ENCODE data around the gene IGFLR1.

The IGFLR1 gene

GRCh38 chr19:35755550-35756376, 13.5 kb upstream of the IGFLR1 start:
- no peak for DNase-seq

GRCh38 chr19:35755131-35755549, 12.9 kb upstream of the IGFLR1 start:
- no peak for DNase-seq

- DNase-seq, result no peak
Measured at GRCh38 chr19:35754370-35755130, 12.3 kb upstream of the IGFLR1 start.

- no peak for DNase-seq
Measured at GRCh38 chr19:35753634-35754369, 11.6 kb upstream of the IGFLR1 start.

GRCh38 chr19:35752746-35753350, 10.6 kb upstream of the IGFLR1 start:
- no peak for DNase-seq

- no peak for DNase-seq
Measured at GRCh38 chr19:35751839-35752745, 9.8 kb upstream of the IGFLR1 start.

GRCh38 chr19:35750167-35750566, 7.9 kb upstream of the IGFLR1 start:
- no peak for DNase-seq

- peak; percentile 92 for DNase-seq
Measured at GRCh38 chr19:35748106-35749020, 6.1 kb upstream of the IGFLR1 start, which contains the start of gene LIN37. Gene LIN37, plus strand, starts transcription at chr19:35748576. Its CDS starts 149 bp downstream, at chr19:35748725.

GRCh38 chr19:35746531-35746930, 4.3 kb upstream of the IGFLR1 start:
- DNase-seq, result no peak

- DNase-seq, result no peak
Measured at GRCh38 chr19:35746087-35746462, 3.8 kb upstream of the IGFLR1 start.

GRCh38 chr19:35745328-35746086, 3.3 kb upstream of the IGFLR1 start, which contains the start of the genes PSENEN and U2AF1L4:
Gene PSENEN, plus strand, starts transcription at chr19:35745651. Its CDS starts 280 bp downstream, at chr19:35745931.
Gene U2AF1L4, minus strand, starts transcription at chr19:35745418. Its CDS starts 27 bp downstream, at chr19:35745391.
- peak; percentile 96 for DNase-seq

GRCh38 chr19:35744430-35745327, 2.4 kb upstream of the IGFLR1 start:
- DNase-seq, result peak; percentile 91

GRCh38 chr19:35743640-35744429, 1.6 kb upstream of the IGFLR1 start:
- no peak for DNase-seq

GRCh38 chr19:35741203-35741515, 1.1 kb downstream of the IGFLR1 start:
- no peak for DNase-seq

- DNase-seq, result peak; percentile 91
Measured at GRCh38 chr19:35740423-35741202, 1.6 kb downstream of the IGFLR1 start.

GRCh38 chr19:35740108-35740422, 2.2 kb downstream of the IGFLR1 start:
- no peak for DNase-seq

Data from NCI-H187 treated with DMSO at 0.1 percent for 48 hours (cell line).